Thyroid gland (tissue), 4 donors: ENCODE data around the gene ERP29.

Source experiments
- CTCF ChIP-seq, 6 experiments: fragments of 200-600 bp in 3 of 6; fragments of 450-650 bp in 3 of 6; sonication (generic) in 3 of 6; IDR thresholded peaks; one replicate each; pipeline ENCODE4 v1.5.1; 2016 to 2019; ENCODE audit warnings: antibody characterized with exemption in 6 of 6, mild to moderate bottlenecking in 2 of 6, inconsistent platforms in 1 of 6, moderate library complexity in 1 of 6
- POLR2A ChIP-seq, 2 donors: fragments of 450-650 bp; IDR thresholded peaks; one replicate each; pipeline ENCODE4 v1.6.1; 2017; ENCODE audit warnings: antibody characterized with exemption in 2 of 2, mild to moderate bottlenecking in 2 of 2, moderate library complexity in 1 of 2

GRCh38 chr12:112023759-112024396, 10.7 kb downstream of the ERP29 start:
- TF ChIP-seq CTCF (IDR thresholded peaks at IDR 0.05) (no peak), POLR2A (IDR thresholded peaks at IDR 0.05) (no peak)
